ENCODE measurements around the gene CHID1. TPM values are rescaled to one million over a fixed set of nuclear protein-coding genes. Genes with fewer than 3 reads are reported as not detected.

CHID1 gene
- total RNA-seq, 1 donor from 2014 or later = 56.6 TPM

DNA sequence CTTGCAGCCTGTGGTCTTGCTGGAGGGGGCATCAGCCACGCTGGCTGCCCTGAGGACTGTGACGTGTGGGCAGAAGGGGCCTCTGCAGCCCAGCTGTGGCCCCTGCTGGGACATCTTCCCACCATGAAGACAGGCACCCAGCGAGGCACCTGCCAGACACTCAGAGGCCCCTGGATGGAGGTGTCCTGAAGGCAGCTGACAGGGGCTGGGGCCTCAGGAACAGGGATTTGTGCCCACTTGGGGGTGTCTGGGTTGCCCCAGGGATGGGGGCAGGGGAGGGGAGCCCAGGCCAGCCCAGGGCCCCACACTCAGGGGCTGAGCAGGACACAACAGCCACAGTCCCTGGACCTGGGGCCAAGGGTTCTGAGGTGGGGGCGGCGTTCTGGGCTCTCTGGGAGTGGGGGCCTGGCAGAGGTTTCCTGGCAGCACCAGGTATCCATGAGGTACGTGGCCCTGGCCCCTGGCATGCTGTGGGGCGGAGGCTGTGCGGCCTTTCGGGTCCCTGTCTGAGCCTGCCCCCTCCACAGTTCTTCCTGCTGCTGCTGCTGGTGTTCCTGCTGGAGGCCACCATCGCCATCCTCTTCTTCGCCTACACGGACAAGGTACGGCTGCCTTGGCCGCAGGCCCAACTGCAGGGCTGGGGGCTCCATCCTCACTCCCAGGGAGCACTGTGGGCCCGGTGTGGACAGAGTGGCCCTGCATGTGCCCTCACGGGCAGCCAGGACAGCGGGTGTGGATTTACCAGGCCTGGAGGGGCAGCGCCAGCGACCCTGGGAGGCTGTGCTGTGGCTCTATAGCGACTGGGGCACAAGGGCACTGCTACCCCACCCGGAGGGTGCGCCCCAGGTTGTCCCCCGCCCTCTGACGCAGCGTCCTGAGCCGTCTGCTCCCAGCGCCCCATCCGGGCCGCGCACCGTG lies 46.4 kb downstream of the CHID1 start:
- H3K27me3 Mint-ChIP-seq (ENCODE audit: insufficient read depth, low read depth) = no peaks in the 10 kb centered on the region
- H3K4me2 ChIP-seq = no peak overlapping the region
- H3K27ac ChIP-seq = no peak overlapping the region
- TF ChIP-seq, protein P1, sequence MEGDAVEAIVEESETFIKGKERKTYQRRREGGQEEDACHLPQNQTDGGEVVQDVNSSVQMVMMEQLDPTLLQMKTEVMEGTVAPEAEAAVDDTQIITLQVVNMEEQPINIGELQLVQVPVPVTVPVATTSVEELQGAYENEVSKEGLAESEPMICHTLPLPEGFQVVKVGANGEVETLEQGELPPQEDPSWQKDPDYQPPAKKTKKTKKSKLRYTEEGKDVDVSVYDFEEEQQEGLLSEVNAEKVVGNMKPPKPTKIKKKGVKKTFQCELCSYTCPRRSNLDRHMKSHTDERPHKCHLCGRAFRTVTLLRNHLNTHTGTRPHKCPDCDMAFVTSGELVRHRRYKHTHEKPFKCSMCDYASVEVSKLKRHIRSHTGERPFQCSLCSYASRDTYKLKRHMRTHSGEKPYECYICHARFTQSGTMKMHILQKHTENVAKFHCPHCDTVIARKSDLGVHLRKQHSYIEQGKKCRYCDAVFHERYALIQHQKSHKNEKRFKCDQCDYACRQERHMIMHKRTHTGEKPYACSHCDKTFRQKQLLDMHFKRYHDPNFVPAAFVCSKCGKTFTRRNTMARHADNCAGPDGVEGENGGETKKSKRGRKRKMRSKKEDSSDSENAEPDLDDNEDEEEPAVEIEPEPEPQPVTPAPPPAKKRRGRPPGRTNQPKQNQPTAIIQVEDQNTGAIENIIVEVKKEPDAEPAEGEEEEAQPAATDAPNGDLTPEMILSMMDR (IDR thresholded peaks at IDR 0.05) = no peak
- TF ChIP-seq EZH2 (IDR thresholded peaks at IDR 0.05) = no peak
- H4K20me1 ChIP-seq (ENCODE audit: low read depth) = peaks cover 27% of the 10 kb centered on the region
- H3K9me3 Mint-ChIP-seq = no peaks in the 10 kb centered on the region
- H3K36me3 Mint-ChIP-seq = no peaks in the 10 kb centered on the region
- no peaks in the 10 kb centered on the region for H3K79me2 ChIP-seq (ENCODE audit: low read depth)
- peaks cover 8% of the 10 kb centered on the region for H3F3A ChIP-seq (ENCODE audit: low read depth)
- H3K4me1 ChIP-seq = peaks cover 19% of the 10 kb centered on the region
- H3K4me3 Mint-ChIP-seq = no peak overlapping the region
- no peaks in the 10 kb centered on the region for H3K27me3 ChIP-seq
- no peak for DNase-seq (ENCODE audit: low spot score)
- H3K4me1 Mint-ChIP-seq = peaks cover 12% of the 10 kb centered on the region
- H3K9me3 ChIP-seq (ENCODE audit: low read depth) = no peaks in the 10 kb centered on the region
- no peak overlapping the region for H3K4me3 ChIP-seq
- no peak overlapping the region for H3K27ac Mint-ChIP-seq
- no peaks in the 10 kb centered on the region for H3K36me3 ChIP-seq
- no peak overlapping the region for H3K9ac ChIP-seq
- no peak overlapping the region for H2AFZ ChIP-seq (replicated peaks)

DNA sequence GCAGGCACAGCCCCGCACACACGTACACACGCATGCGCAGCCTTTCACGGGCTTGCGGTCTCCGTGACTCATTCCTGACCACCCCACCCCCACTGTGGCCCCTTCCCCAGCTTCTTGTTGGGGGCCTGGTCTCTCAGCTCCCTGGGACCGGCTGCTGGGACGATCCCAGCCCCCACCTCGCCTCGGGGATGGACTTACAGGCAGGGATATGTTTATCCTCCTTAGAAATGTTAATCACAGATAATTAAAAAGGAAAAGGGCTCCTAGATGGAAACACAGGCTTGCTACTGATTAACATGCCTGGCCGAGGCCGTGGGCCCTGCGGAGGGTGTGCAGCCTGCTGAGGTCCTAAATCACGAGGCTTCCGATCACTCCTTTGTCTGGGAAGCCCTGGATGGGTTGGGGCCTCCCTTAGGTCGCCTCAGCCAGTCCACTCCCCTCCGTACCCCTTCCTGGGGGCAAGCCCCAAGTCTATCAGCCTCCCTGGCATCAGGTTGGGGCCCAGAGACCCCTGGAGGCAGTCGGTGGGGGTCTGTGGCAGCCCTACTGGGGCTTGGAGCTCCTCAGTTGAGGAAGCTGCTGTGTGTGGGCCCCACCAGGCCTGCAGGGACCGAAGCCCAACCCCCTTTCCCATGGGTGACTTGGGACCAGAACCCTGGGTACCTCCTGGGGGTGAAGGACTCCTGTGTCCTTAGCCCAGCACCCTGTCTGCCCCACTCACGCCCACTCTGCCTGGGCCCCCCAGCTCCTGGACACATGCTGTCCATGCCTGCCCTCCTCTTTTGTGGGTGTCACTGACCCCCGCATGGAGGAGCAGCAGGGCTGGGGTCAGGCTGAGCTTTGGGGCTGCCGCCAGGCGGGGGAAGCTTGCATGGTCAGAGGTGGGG lies 47.3 kb downstream of the CHID1 start:
- Mint-ChIP-seq H3K36me3 (no peaks in the 10 kb centered on the region), H3K27ac (peak overlapping the region; percentile 72), H3K4me3 (no peak overlapping the region), H3K27me3 (ENCODE audit: insufficient read depth, low read depth) (peaks cover 2% of the 10 kb centered on the region), H3K9me3 (no peaks in the 10 kb centered on the region), H3K4me1 (peaks cover 12% of the 10 kb centered on the region)
- TF ChIP-seq EZH2 (IDR thresholded peaks at IDR 0.05) = no peak
- TF ChIP-seq, protein P1 (IDR thresholded peaks at IDR 0.05) = no peak
- no peak for TF ChIP-seq EZH2phosphoT487 (IDR thresholded peaks at IDR 0.05)
- Histone ChIP-seq H3K27me3 (no peaks in the 10 kb centered on the region), H3F3A (ENCODE audit: low read depth) (peaks cover 8% of the 10 kb centered on the region), H4K20me1 (ENCODE audit: low read depth) (peaks cover 27% of the 10 kb centered on the region), H3K4me1 (peaks cover 19% of the 10 kb centered on the region), H2AFZ (replicated peaks) (no peak overlapping the region), H3K4me2 (peak overlapping the region; percentile 30), H3K27ac (peak overlapping the region; percentile 26), H3K9me3 (ENCODE audit: low read depth) (no peaks in the 10 kb centered on the region), H3K9ac (peak overlapping the region; percentile 18), H3K79me2 (ENCODE audit: low read depth) (no peaks in the 10 kb centered on the region), H3K4me3 (no peak overlapping the region), H3K36me3 (no peaks in the 10 kb centered on the region)
- no peak for DNase-seq (ENCODE audit: low spot score)

DNA sequence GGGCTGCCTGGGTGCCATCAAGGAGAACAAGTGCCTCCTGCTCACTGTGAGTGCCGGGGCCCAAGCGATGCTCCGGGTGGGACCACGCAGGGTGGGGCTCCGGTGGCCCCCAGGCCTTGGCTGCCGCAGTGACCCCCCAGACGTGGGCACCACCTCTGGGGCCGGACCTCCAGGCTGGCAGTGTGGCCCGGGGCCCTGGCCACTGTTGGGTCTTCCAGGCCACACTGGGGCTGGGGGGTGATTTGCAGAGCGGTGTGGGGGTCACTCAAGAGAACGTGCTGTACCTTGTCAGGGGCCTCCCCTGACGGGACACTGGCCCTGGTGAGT lies 48.0 kb downstream of the CHID1 start:
- peaks cover 2% of the 10 kb centered on the region for H3K27me3 Mint-ChIP-seq (ENCODE audit: insufficient read depth, low read depth)
- H3K27me3 ChIP-seq = no peaks in the 10 kb centered on the region

More for the DNA sequence above, 48.0 kb downstream of the CHID1 start:
- H3K4me3 Mint-ChIP-seq = no peak overlapping the region
- peaks cover 24% of the 10 kb centered on the region for H4K20me1 ChIP-seq (ENCODE audit: low read depth)
- H3K4me1 ChIP-seq = peaks cover 19% of the 10 kb centered on the region
- no peaks in the 10 kb centered on the region for H3K36me3 ChIP-seq
- no peak for DNase-seq (ENCODE audit: low spot score)
- peak overlapping the region; percentile 30 for H3K4me2 ChIP-seq
- no peak overlapping the region for H3K27ac Mint-ChIP-seq
- H3K9me3 ChIP-seq (ENCODE audit: low read depth) = no peaks in the 10 kb centered on the region
- H3K4me1 Mint-ChIP-seq = peaks cover 12% of the 10 kb centered on the region
- peak overlapping the region; percentile 26 for H3K27ac ChIP-seq
- TF ChIP-seq EZH2phosphoT487 (IDR thresholded peaks at IDR 0.05) = no peak
- TF ChIP-seq EZH2 (IDR thresholded peaks at IDR 0.05) = no peak
- TF ChIP-seq, protein P1 (IDR thresholded peaks at IDR 0.05) = no peak
- no peaks in the 10 kb centered on the region for H3K79me2 ChIP-seq (ENCODE audit: low read depth)
- H3K9me3 Mint-ChIP-seq = no peaks in the 10 kb centered on the region
- peak overlapping the region; percentile 18 for H3K9ac ChIP-seq
- H3K36me3 Mint-ChIP-seq = no peaks in the 10 kb centered on the region
- H2AFZ ChIP-seq (replicated peaks) = no peak overlapping the region
- peaks cover 8% of the 10 kb centered on the region for H3F3A ChIP-seq (ENCODE audit: low read depth)
- no peak overlapping the region for H3K4me3 ChIP-seq
